Trophoblast cell (in vitro differentiated cells and primary cell): Measurements from ENCODE around the gene HBZ.

Source experiments
- DNase-seq, 2 donors: peaks; one replicate each; pipeline ENCODE4 v3.0.0-alpha.2; 2016
- H2AFZ ChIP-seq: 2 replicates; pipeline ENCODE4 v1.6.1; 2013; ENCODE audit warnings: low read length, moderate library complexity, mild to moderate bottlenecking; ENCODE audit not compliant: insufficient read depth, poor library complexity
- H2AK5ac ChIP-seq: 2 replicates; pipeline ENCODE4 v1.6.1; 2013; ENCODE audit warnings: mild to moderate bottlenecking, low read length
- H2BK120ac ChIP-seq: 2 replicates; pipeline ENCODE4 v1.6.1; 2013; ENCODE audit warnings: low read length, mild to moderate bottlenecking, moderate library complexity; ENCODE audit not compliant: insufficient read depth, poor library complexity
- H2BK12ac ChIP-seq: 2 replicates; pipeline ENCODE4 v1.6.1; 2013; ENCODE audit warnings: mild to moderate bottlenecking, low read length, moderate library complexity
- H2BK5ac ChIP-seq: 2 replicates; pipeline ENCODE4 v1.6.1; 2013; ENCODE audit warnings: low read length, low read depth, moderate library complexity, mild to moderate bottlenecking; ENCODE audit not compliant: poor library complexity
- H3K14ac ChIP-seq: 2 replicates; pipeline ENCODE4 v1.6.1; 2013; ENCODE audit warnings: mild to moderate bottlenecking, low read length
- H3K18ac ChIP-seq: 2 replicates; pipeline ENCODE4 v1.6.1; 2013; ENCODE audit warnings: mild to moderate bottlenecking, low read length
- H3K23ac ChIP-seq: 2 replicates; pipeline ENCODE4 v1.6.1; 2013; ENCODE audit warnings: low read length
- H3K27ac ChIP-seq: 2 replicates; pipeline ENCODE4 v1.5.1; 2013; ENCODE audit warnings: low read depth, mild to moderate bottlenecking, inconsistent platforms, low read length, moderate library complexity
- H3K27me3 ChIP-seq: 2 replicates; pipeline ENCODE4 v1.6.1; 2013; ENCODE audit warnings: inconsistent platforms, mild to moderate bottlenecking, low read length, moderate library complexity; ENCODE audit not compliant: insufficient read depth
- H3K36me3 ChIP-seq, 2 experiments: 1 replicate in 1 of 2; 2 replicates in 1 of 2; pipeline ENCODE4 v1.6.1; 2013; ENCODE audit warnings: low read length in 2 of 2, mild to moderate bottlenecking in 2 of 2, moderate library complexity in 1 of 2; ENCODE audit not compliant: insufficient read depth in 2 of 2, control insufficient read depth in 1 of 2
- H3K4ac ChIP-seq: 2 replicates; pipeline ENCODE4 v1.6.1; 2013; ENCODE audit warnings: low read depth, mild to moderate bottlenecking, low read length, moderate library complexity
- H3K4me1 ChIP-seq, 2 experiments: 1 replicate in 1 of 2; 2 replicates in 1 of 2; pipeline ENCODE4 v1.6.1; 2013; ENCODE audit warnings: low read length in 2 of 2, mild to moderate bottlenecking in 2 of 2, moderate library complexity in 1 of 2; ENCODE audit not compliant: insufficient read depth in 2 of 2, control insufficient read depth in 1 of 2
- H3K4me2 ChIP-seq: 2 replicates; pipeline ENCODE4 v1.6.1; 2013; ENCODE audit warnings: inconsistent platforms, mild to moderate bottlenecking, low read length, moderate library complexity
- H3K4me3 ChIP-seq: 2 replicates; pipeline ENCODE4 v1.5.1; 2013; ENCODE audit warnings: mild to moderate bottlenecking, low read depth, low read length, inconsistent platforms
- H3K79me1 ChIP-seq: one replicate; pipeline ENCODE4 v1.6.1; 2013; ENCODE audit warnings: low read length
- H3K79me2 ChIP-seq: 2 replicates; pipeline ENCODE4 v1.6.1; 2013; ENCODE audit warnings: low read length, mild to moderate bottlenecking; ENCODE audit not compliant: control insufficient read depth, insufficient read depth, poor library complexity
- H3K9ac ChIP-seq: 2 replicates; pipeline ENCODE4 v1.6.1; 2013; ENCODE audit warnings: mild to moderate bottlenecking, low read length
- H3K9me3 ChIP-seq: 2 replicates; pipeline ENCODE4 v1.6.1; 2013; ENCODE audit warnings: low read depth, mild to moderate bottlenecking, control low read depth, inconsistent platforms, low read length; ENCODE audit not compliant: insufficient read depth
- H4K12ac ChIP-seq: 2 replicates; pipeline ENCODE4 v1.6.1; 2013; ENCODE audit warnings: low read depth, mild to moderate bottlenecking, low read length, moderate library complexity
- H4K8ac ChIP-seq: 2 replicates; pipeline ENCODE4 v1.6.1; 2013; ENCODE audit warnings: low read depth, mild to moderate bottlenecking, low read length, moderate library complexity
- H4K91ac ChIP-seq: one replicate; pipeline ENCODE4 v1.6.1; 2013; ENCODE audit warnings: low read depth, mild to moderate bottlenecking, low read length, moderate library complexity
- WGBS: extraction: QIAGEN DNeasy Blood & Tissue Kit; methylation state at CpG from one replicate; pipeline ENCODE4 v1.1.7; 2013; ENCODE audit warnings: missing lambda C conversion rate; ENCODE audit not compliant: insufficient read length, insufficient coverage; ENCODE audit errors: extremely low coverage; 5-methylcytosine and 5-hydroxymethylcytosine counted together

The HBZ gene

DNA sequence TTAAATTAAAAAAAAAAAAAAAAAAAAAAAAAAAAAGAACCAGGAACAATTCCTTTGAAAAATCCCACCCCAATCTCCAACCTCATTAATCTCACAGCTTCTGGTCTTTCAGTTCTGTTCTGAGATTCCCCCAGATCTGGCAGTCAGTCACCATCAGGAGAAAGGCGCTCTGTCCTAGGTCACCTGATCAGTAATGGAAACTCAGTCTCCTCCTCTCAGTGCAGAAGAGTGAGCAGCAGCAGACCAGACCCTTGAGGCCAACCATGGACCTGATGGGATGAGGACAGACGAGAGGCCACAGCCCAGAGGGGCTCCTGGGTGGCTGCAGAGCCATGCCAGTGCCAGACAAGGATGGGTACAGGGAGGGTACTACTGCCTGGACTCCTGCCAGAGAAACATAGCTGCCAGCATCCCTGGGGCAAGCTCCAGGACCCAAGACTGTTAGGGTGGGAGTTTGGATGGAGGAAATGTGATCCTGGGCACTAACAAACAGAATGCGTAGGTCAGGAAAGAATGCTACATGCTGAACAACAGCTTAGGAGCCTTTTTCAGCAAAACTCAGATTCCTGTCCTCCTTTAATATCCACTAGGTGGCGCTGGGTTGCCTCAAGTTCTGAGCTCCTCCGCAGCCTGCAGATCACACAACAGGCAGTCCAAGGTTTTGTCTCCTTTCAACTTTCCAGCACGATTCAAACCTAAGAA lies 45.7 kb upstream of the HBZ start:
- H3K4me1 ChIP-seq = no peaks in the 10 kb centered on the region
- no peak overlapping the region for H2AFZ ChIP-seq
- no peak overlapping the region for H2BK5ac ChIP-seq
- H2BK120ac ChIP-seq = no peak overlapping the region
- no peak overlapping the region for H2BK12ac ChIP-seq
- H3K79me2 ChIP-seq = no peaks in the 10 kb centered on the region
- no peaks in the 10 kb centered on the region for H3K79me1 ChIP-seq
- H3K23ac ChIP-seq = no peak overlapping the region
- H3K4me2 ChIP-seq = no peak overlapping the region
- H3K4ac ChIP-seq = no peak overlapping the region
- H4K91ac ChIP-seq = no peak overlapping the region
- no peak overlapping the region for H3K14ac ChIP-seq
- no peak overlapping the region for H3K18ac ChIP-seq
- H3K9me3 ChIP-seq = peaks cover 2% of the 10 kb centered on the region
- H3K36me3 ChIP-seq = peaks cover 16 to 36% of the 10 kb centered on the region in 2 experiments
- no peak overlapping the region for H3K9ac ChIP-seq
- H4K12ac ChIP-seq = no peak overlapping the region
- H3K27me3 ChIP-seq = no peaks in the 10 kb centered on the region
- H4K8ac ChIP-seq = no peak overlapping the region
- no peak overlapping the region for H3K27ac ChIP-seq
- H3K4me3 ChIP-seq = no peak overlapping the region
- H2AK5ac ChIP-seq = no peak overlapping the region
- DNase-seq = peak; percentile 70 to 89
- no CpG with 5 or more reads among the region's 6 CpGs for WGBS

DNA sequence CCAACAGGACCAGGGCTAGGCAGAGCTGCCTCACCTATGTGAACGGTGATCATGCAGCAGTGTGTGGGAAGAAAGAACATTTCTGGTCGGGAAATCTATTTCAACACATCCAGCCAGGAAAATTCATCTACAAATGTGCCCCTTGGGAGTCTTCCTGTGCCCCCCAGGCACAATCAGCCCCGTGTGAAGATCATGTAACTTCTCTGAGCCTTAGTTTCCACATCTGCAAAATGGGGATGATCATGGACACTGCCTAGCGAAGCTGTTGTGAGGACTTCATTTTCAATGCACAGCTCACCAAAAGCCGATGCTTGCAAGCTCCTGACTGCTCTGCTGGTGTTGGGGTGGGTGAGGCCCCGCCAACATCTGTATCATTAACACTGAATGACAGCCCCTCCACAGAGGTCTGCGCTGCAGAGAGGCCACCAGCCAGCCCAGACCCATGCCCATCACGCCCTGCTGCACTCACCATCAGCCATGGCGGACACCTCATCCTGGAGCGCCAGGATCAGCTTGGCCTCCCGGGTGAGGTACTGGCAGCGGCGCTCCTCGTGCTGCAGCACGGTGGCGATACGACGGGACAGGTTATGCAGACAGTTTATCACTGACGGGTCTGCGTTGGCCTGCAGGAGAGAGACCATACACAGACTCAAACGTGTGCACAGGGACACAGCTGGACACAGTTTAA lies 40.1 kb upstream of the HBZ start:
- Histone ChIP-seq H4K8ac (no peak overlapping the region), H3K9ac (no peak overlapping the region), H3K27ac (no peak overlapping the region), H3K79me2 (no peaks in the 10 kb centered on the region), H3K4me3 (peak overlapping the region; percentile 26), H3K36me3 (peaks cover 18 to 19% of the 10 kb centered on the region in 2 experiments), H2AK5ac (no peak overlapping the region), H3K4ac (no peak overlapping the region), H2BK12ac (no peak overlapping the region), H3K14ac (no peak overlapping the region), H3K18ac (no peak overlapping the region), H2BK120ac (no peak overlapping the region), H2AFZ (no peak overlapping the region), H3K27me3 (no peaks in the 10 kb centered on the region), H4K12ac (no peak overlapping the region), H3K23ac (no peak overlapping the region), H2BK5ac (no peak overlapping the region), H4K91ac (no peak overlapping the region), H3K4me1 (peaks cover 7 to 10% of the 10 kb centered on the region in 2 experiments), H3K9me3 (peaks cover 2% of the 10 kb centered on the region), H3K79me1 (no peaks in the 10 kb centered on the region), H3K4me2 (no peak overlapping the region)
- no peak for DNase-seq
- WGBS = no CpG with 5 or more reads among the region's 21 CpGs

DNA sequence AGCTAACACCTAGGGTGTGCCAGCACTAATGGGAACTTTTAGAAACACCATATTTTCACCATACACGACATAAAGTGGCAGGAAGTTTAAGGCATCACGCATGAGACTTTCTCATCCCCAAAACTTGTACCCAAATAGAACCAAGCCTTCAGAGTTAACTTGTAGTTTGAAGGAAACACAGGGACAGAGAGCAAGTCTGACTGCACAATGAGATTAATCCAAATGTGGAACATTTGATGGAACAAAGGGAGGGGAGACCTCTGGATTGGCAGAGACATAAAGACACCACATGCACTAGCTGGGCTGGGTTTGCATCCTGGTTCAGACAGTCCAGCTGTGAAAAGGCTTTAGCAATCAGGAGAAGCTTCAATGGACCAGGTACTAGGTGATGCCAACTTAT lies 38.1 kb upstream of the HBZ start:
- Histone ChIP-seq H3K4me3 (no peak overlapping the region), H3K27ac (no peak overlapping the region), H2BK12ac (no peak overlapping the region), H3K23ac (no peak overlapping the region), H3K79me2 (no peaks in the 10 kb centered on the region), H2BK5ac (no peak overlapping the region), H3K9me3 (no peaks in the 10 kb centered on the region), H2AK5ac (no peak overlapping the region), H3K4me2 (no peak overlapping the region), H3K27me3 (no peaks in the 10 kb centered on the region), H3K4ac (no peak overlapping the region), H2BK120ac (no peak overlapping the region), H3K18ac (no peak overlapping the region), H4K91ac (no peak overlapping the region), H3K9ac (no peak overlapping the region), H3K14ac (no peak overlapping the region), H4K8ac (no peak overlapping the region), H2AFZ (no peak overlapping the region), H3K79me1 (no peaks in the 10 kb centered on the region), H3K4me1 (peaks cover 7 to 10% of the 10 kb centered on the region in 2 experiments), H4K12ac (no peak overlapping the region), H3K36me3 (peaks cover 15 to 16% of the 10 kb centered on the region in 2 experiments)
- DNase-seq = no peak
- WGBS = no CpG with 5 or more reads among the region's 2 CpGs

DNA sequence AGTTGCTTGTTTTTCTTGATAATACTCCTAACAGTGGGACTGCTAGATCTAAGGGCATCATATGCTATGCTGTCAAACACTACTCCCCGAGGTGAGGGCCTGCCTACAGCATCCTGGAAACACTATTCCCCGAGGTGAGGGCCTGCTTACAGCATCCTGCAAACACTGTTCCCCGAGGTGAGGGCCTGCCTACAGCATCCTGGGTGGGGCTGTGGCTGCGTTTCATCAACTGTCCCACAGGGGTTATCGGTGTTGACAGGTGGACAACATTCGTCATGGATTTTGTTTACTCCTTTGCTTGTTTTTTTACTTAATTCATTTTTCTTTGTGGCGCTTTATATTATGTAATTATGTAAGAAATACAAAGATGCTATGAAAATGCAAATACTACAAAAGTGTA lies 36.4 kb upstream of the HBZ start:
- Histone ChIP-seq H3K4me2 (no peak overlapping the region), H3K4me3 (no peak overlapping the region), H2BK120ac (no peak overlapping the region), H3K79me2 (no peaks in the 10 kb centered on the region), H3K14ac (no peak overlapping the region), H3K27me3 (no peaks in the 10 kb centered on the region), H3K18ac (no peak overlapping the region), H4K91ac (no peak overlapping the region), H2BK12ac (no peak overlapping the region), H4K8ac (no peak overlapping the region), H2AK5ac (no peak overlapping the region), H3K23ac (no peak overlapping the region), H3K79me1 (no peaks in the 10 kb centered on the region), H3K36me3 (peaks cover 10% of the 10 kb centered on the region in 2 experiments), H4K12ac (no peak overlapping the region), H3K9me3 (no peaks in the 10 kb centered on the region), H2BK5ac (no peak overlapping the region), H3K4me1 (peaks cover 7 to 10% of the 10 kb centered on the region in 2 experiments), H3K9ac (no peak overlapping the region), H2AFZ (no peak overlapping the region), H3K4ac (no peak overlapping the region), H3K27ac (no peak overlapping the region)
- no CpG with 5 or more reads among the region's 7 CpGs for WGBS
- DNase-seq = no peak
